ENCODE measurements around the gene TMEM209. TPM values are rescaled to one million over a fixed set of nuclear protein-coding genes. Genes with fewer than 3 reads are reported as not detected.

TMEM209 gene
- total and polyA plus RNA-seq, 7 donors = 5.2 to 11.3 (median 9.0) TPM

DNA sequence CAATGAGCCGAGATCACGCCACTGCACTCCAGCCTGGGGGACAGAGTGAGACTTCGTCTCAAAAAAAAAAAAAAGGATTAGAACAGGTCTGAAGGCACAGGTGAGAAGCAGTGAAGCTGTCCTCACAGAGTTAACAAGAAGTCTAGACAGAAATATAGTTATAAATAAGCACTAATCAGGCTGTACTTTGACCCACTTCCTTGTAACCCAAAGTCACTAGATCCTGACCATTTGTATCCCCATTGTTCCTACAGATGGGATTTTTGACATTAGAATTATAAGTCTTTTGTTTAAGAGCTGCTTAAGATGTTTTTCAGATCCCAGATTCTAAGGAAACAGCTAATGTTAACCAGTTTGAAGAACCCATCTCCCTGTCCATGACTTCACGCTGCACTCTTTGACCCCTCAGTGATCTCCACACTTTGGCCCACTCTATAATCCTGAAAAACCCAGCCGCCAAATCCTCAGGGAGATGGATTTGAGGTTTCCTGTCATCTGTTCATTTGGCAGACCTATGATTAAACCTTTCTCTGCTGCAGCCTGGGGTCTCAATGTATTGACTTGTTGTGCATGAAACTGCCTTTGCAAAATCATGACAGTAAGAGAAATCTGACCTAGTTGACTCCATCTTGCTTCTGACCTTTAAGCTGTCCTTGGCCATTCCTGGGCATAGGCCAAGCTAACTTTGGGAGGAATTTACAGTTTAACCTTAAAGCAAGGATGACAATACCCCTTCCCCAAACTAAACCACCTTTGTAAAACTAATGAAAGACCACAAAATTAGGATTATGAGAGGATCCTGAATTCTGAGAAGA, 13.8 kb upstream of the TMEM209 start:
- intact Hi-C loops (cut with DNase I) = no loop called here
- Histone ChIP-seq H3K4me3 (no peak overlapping the region), H3K4me1 (no peaks in the 10 kb centered on the region), H3K9me3 (no peaks in the 10 kb centered on the region), H3K27me3 (ENCODE audit: insufficient read depth in 3 of 3, low read length in 2 of 3) (no peaks in the 10 kb centered on the region), H3K27ac (no peak overlapping the region), H3K36me3 (ENCODE audit: insufficient read depth in 1 of 2, low read depth in 1 of 2) (no peaks in the 10 kb centered on the region)
- TF ChIP-seq, protein P1, sequence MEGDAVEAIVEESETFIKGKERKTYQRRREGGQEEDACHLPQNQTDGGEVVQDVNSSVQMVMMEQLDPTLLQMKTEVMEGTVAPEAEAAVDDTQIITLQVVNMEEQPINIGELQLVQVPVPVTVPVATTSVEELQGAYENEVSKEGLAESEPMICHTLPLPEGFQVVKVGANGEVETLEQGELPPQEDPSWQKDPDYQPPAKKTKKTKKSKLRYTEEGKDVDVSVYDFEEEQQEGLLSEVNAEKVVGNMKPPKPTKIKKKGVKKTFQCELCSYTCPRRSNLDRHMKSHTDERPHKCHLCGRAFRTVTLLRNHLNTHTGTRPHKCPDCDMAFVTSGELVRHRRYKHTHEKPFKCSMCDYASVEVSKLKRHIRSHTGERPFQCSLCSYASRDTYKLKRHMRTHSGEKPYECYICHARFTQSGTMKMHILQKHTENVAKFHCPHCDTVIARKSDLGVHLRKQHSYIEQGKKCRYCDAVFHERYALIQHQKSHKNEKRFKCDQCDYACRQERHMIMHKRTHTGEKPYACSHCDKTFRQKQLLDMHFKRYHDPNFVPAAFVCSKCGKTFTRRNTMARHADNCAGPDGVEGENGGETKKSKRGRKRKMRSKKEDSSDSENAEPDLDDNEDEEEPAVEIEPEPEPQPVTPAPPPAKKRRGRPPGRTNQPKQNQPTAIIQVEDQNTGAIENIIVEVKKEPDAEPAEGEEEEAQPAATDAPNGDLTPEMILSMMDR (IDR thresholded peaks at IDR 0.05) = no peak
- DNase-seq (no peak), ATAC-seq (no peak)
- WGBS, 3 donors = 70 to 77% (median 74%) methylated on average over 5 of the region's 5 CpGs

DNA sequence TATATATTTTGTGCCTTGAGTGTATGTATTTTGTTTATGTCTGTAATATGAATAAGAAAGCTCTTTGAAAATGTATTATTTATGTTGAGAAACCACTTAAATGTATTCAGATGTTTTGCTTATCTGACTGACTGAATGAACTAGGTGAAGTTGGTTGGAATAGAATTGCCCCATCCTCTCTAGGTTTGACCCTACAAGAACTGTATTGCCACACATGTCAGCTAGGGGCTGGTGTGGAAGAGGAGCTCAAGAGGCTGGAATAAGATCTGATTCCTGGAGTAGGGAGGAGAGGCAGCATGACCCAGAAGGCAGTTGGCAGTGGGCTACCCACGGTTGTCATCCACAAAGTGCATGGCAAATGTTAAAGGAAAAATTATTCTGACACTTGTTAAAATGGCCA, 11.5 kb upstream of the TMEM209 start:
- H3K4me3 ChIP-seq = no peak overlapping the region
- TF ChIP-seq, protein P1 (IDR thresholded peaks at IDR 0.05) = no peak
- WGBS, 3 donors = 40 to 48% (median 40%) methylated on average over 1 of the region's 1 CpG
- no peak overlapping the region for H3K27ac ChIP-seq
- ATAC-seq (no peak), DNase-seq (no peak)
- no peaks in the 10 kb centered on the region for H3K9me3 ChIP-seq
- H3K4me1 ChIP-seq = no peaks in the 10 kb centered on the region
- intact Hi-C loops (cut with DNase I) = no loop called here
- no peaks in the 10 kb centered on the region for H3K36me3 ChIP-seq (ENCODE audit: insufficient read depth in 1 of 2, low read depth in 1 of 2)
- H3K27me3 ChIP-seq (ENCODE audit: insufficient read depth in 3 of 3, low read length in 2 of 3) = no peaks in the 10 kb centered on the region

DNA sequence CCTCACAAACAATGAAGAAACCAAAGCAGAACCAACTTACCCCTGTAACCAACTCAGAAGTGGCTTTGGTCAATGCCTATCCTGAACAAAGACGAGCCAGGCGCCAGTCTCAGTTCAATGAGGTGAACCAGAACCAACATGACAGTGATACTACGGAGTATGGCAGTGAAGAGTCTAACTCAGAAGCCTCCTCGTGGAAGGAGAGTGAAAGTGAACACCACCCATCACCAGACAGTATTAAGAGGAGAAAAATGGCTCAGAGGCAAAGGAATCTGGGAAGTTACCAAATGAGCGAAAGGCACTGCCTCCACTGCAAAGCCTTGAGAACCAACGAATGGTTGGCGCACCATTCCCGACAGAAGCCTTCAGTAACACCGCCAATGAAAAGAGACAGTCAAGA, 10.8 kb upstream of the TMEM209 start:
- H3K9me3 ChIP-seq = no peaks in the 10 kb centered on the region
- intact Hi-C loops (cut with DNase I) = no loop called here
- no peak overlapping the region for H3K27ac ChIP-seq
- no peaks in the 10 kb centered on the region for H3K27me3 ChIP-seq (ENCODE audit: insufficient read depth in 3 of 3, low read length in 2 of 3)
- H3K36me3 ChIP-seq (ENCODE audit: insufficient read depth in 1 of 2, low read depth in 1 of 2) = no peaks in the 10 kb centered on the region
- H3K4me3 ChIP-seq = no peak overlapping the region
- ATAC-seq (no peak), DNase-seq (no peak)
- WGBS, 3 donors = 93 to 94% (median 94%) methylated on average over 9 of the region's 9 CpGs
- TF ChIP-seq, protein P1 (IDR thresholded peaks at IDR 0.05) = no peak
- H3K4me1 ChIP-seq = no peaks in the 10 kb centered on the region

DNA sequence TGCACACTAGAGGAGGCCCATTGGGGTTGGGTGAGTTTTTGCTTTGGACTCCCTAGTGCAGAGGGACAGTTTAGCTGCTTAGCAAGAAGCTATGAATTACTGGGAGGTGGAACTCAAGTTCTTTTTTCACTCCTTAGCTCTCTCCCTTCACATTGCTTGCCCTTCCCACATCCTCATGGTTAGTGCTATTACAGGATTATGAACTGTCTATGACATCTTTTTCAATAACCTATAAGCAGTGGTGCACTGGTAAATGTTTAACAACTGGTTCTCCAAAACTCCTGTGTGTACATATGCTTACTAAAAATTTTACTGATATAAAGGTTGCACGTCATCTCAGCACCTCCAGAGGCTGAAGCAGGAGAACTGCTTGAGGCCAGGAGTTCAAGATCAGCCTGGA, 8.6 kb upstream of the TMEM209 start:
- TF ChIP-seq, protein P1 (IDR thresholded peaks at IDR 0.05) = no peak
- Histone ChIP-seq H3K27ac (no peak overlapping the region), H3K4me1 (no peaks in the 10 kb centered on the region), H3K36me3 (ENCODE audit: insufficient read depth in 1 of 2, low read depth in 1 of 2) (no peaks in the 10 kb centered on the region), H3K9me3 (no peaks in the 10 kb centered on the region), H3K4me3 (no peak overlapping the region), H3K27me3 (ENCODE audit: insufficient read depth in 3 of 3, low read length in 2 of 3) (no peaks in the 10 kb centered on the region)
- 91 to 93% (median 92%) methylated on average over 1 of the region's 1 CpG for WGBS, 3 donors
- ATAC-seq (no peak), DNase-seq (no peak)
- intact Hi-C loops (cut with DNase I) = no loop called here

Measured in psoas muscle (tissue), 8 donors.